ENCODE data around the gene CAMK1G.
A peak's percentile ranks its signal among the peaks of the same experiment; 100 is the strongest.

CAMK1G gene

DNA sequence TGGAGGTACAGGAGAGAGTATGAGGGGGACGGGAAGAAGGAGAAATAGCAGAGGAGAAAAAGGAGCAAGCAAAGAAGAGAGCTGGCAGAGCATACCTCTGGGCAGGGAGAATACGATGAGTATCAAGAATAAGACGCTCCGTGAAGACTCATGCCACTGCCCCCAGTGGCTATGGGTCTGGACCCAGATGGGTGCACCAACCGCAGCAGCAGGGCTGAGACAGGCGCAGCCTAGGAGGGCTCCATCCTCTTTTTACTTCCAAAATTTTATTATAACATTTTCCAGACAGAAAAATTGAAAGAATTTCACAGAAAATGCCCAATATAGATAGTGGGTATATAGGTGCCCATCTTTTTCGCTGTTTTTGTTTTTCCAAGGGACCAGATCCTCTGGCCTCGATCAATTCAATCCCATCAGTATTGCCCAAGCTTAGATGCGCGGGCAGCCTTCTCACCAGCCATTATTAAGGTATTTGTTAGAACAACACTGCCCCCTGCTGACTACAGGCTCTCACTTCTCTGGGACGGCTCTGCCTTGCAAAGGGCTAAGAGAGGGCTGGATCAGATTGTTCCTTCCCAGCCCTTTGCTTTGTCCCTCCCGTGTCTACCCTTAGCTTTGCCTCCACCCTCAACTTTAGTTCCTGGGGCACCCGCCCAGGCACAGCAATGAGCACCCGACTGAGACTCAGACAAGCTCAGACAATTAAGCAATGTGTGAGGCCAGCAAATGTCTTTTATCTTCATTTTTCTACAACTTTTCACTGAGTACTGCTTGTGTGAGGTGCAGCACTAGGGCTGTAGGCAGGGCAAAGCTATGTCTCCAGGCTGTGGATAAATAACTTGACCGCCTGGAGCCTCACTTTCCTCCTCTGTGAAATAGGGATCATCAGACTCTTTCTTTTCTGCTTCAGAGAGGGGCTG, 17.5 kb upstream of the CAMK1G start:
- DNase-seq (ENCODE audit: low spot score): peak; percentile 79

DNA sequence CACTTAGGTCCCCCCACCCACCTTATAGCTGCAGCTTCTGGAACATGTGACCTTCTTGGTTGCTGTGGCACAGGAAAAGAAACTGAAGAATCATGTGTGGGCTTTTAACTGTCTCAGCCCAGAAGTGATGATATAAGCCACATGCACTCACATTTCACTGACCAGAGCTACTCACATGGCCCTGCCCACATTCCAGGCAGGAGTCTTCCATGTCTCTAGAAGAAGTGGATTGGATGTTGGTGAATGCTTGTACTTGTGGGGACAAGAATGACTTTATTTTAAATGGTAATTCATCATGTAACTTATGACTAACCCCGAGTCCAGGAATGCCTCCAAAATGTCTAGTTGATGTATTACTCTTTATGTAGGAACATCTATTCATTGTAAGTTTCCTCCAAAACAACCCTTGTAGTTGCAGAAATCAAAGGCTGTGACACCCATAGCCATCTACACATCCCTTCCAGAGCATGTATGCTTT, 15.8 kb upstream of the CAMK1G start:
- no peak for DNase-seq (ENCODE audit: low spot score)

DNA sequence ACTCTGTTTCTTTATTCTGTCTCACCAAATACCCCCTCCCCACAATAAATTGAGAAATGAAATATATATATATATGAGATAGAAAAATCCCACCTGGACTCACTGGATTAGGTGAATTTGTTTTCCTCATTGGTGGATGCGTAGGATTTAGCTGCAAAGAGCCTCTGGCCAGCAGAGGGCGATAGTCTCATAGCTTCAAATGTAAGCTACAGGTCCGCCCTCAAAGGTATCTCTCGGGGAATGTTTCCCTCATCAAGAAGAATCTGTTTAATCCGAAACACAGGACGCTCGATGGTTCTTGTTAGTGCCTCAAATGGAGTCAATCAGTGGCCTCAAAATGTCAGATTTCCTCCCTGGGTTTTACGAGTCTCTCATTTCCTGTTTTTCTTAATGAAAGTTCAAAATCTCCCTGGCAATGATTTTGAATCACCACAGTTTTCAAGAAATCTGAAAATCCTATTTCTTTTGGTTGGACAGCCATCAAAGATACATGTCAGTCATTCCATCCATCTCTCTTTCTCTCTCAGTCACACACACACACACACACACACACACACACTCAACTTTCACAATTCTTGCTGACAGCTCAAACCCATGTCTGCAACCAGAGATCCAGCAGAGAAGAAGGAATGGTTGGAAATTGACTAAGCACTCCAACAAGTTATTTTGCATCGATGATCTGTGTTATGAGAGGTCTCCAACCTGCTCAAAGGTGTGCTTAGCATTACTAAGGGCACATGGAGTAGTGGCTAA, 13.9 kb upstream of the CAMK1G start:
- DNase-seq (ENCODE audit: low spot score): peak; percentile 85

DNA sequence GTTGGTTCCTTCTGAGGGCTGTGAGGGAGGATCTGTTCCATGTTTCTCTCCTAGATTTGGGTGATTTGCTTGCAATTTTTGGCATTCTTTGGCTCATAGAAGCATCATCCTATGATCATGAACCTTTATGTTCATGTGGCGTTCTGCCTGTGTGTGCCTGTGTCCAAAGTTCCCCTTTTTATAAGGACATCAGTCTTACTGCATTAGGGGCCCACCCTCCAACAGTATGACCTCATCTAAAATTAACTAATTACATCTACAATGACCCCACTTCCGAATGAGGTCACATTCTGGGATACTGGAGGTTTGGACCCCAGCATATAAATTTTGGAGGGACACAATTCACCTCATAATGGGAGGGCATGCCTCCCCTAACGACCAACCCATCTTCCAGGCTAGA, 12.8 kb upstream of the CAMK1G start:
- DNase-seq (ENCODE audit: low spot score): no peak

DNA sequence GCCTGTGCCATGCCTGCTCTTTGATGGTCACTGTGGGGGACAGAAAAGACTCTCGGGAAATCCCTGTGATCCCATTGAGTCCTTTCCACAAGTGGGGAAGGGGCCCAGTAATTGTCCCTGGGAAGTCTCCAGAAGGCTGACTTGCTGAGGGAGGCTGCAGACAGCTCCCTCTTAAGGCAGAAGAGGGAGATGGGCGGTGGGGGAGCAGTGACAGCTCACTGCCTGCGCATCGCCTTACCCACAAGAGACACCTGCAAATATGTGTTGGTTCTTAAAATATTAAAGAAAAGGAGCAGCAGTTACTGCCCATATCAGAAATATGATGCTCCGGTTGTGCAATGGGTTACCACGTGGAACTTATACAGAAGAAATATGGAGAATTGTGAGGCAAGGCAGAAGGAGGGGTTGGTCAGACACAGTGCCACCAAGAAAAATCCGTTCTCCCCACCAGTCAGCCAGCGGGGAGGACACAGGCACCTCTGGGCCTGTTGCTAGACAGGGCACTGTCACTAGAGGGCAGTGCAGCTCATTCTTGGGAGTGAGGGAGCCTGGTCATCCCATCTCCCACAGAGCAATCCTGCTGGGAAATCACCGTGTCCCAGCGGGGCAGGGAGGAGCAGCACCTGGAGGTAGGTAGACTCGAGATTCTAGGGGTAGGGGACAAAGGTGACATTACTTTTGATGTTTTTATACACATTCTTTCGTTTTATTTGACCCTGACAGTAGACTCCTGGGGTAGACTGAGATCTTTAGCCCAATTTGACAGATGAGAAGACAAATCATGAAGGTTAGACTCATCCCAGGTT, 6.9 kb upstream of the CAMK1G start:
- peak; percentile 87 for DNase-seq (ENCODE audit: low spot score)

DNA sequence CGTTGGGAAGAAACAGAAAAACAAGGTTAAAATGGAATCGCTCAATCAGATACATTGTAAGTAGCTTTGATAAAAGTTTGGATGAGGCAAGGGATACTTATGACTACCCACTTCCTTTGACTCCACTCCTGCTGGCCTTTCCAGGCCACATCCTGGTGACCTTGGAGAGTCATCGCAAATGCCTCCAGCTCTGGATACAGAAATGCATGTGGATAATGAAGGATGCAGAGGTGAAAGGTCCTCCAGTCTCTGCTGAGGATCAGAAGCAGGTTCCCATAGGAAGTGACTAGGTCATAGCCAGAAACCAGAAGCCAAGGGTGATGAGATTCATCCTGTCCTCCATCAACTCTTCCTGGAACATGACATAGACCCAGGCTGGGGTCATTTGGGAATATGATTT, 6.2 kb upstream of the CAMK1G start:
- DNase-seq (ENCODE audit: low spot score): no peak

DNA sequence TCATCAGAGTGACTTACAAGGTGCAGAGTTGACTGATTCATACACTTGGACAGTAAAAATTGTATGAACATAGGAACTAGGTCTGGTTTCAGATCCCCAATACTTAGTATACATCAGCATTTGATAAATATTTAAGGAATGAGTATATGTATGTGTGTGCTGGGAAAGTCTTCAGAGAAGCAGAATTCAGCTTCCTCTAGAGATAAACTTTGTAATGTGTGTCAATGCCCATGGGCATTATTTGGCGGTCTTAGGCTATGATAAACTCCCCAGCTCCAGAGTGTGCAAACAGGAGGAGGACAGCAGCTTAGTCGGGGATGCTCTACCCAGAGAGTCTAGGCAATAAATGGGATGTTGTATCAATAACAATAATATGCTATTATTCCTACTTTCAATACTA, 2.9 kb upstream of the CAMK1G start:
- DNase-seq (ENCODE audit: low spot score): no peak

DNA sequence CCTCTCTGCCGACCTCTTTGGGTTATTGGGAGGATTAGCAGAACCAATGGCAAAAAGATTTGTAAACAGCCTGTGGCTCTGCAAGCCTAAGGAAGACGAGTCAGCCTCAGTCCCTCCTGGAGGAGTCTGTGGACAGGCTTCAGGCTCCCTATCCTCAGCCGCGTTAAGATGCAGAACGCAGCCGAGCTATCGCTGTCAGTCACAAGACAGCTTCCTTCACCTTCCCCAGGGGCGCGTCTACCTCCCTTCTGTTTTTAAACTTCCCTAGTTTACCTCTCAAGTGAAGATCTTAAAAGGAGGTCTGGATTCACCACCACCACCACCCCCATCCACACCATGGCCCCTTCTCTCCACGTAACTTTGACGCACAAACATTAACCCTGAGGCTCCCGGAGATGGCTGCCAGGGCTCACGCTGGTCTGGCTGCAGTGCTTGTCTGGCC, 738 bp downstream of the CAMK1G start:
- no peak for DNase-seq (ENCODE audit: low spot score)

DNA sequence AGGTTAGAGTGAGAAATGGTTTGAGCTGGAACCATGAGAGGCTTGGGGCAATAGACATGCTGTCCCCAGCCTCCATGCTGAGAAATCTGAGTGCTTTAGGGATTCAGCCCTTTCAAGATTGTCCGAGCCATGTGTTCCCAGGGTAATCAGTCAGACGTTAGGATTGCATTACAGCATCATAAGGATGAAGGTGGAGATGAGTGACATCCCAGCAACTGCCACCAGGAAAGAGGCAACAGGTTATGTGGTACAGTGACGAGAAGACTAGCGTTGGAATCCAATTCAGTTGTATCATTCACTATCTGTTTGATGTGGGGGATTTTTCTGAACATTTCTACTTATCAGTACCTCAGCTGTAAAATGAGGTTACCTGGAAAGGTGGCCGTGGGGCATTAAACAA, 1.7 kb downstream of the CAMK1G start:
- DNase-seq (ENCODE audit: low spot score): no peak

DNA sequence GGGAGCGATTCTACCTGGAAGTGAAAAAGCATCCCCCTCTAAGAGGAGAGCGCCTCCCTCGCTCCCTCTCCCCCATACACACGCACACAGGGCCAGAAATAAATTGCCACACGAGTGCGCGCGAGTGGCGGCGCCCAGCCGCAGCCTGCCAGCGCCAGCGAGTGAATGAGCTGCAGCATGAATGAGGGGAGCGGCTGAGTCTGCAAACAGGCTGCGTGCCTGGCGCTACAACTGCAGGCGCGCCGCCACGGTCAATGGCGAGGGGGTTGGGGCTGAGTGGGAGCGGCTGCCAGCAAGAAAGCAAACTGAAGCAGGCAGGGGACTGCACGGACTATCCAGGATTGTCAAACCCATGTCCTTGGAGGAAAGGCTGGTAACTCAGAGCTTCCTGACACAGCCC, 2.2 kb downstream of the CAMK1G start:
- DNase-seq (ENCODE audit: low spot score): peak; percentile 66

DNA sequence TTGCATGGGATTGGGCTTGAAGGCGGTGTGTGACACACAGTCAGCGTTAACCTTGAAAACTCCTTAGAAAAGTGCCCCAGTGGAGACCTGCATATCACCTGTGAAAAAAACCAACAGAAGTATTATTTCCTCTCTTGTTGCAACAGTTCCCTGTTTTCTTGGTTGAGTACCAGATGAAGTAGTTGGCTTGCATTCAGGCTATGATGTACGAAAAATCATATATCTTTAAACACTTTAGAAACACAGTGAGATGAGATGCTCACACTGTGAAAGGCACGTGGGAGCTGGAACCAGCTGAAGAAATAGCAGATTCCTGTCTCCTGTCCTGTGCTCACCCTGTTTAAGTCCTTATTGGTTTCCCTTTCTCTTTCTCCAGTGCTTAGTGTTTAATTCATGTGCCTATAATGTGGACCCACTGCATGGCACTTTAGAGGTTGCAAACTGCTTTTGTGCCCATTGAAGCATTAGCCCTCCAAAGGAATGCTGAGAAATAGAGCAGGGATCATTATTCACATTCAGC, 2.8 kb downstream of the CAMK1G start:
- DNase-seq (ENCODE audit: low spot score): no peak

DNA sequence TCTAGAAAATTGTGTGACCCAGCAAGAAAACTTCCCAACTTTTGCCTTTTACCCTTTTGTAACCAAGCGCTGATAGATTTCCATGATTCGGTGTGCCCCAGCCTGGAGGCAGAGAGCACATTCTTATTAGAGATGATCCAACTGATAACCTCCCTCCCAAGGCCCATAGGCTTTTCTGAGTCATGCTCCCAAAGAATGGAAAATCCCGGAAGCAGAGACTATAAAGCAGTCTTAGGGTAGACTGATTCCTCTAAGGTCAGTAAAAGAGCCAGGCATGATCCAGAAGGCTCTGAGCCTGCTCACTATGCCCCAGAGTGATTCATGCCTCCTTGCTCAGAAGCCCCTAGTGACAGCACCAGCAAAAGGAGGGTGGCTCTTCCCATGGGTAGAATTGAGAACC, 4.3 kb downstream of the CAMK1G start:
- DNase-seq (ENCODE audit: low spot score): no peak

DNA sequence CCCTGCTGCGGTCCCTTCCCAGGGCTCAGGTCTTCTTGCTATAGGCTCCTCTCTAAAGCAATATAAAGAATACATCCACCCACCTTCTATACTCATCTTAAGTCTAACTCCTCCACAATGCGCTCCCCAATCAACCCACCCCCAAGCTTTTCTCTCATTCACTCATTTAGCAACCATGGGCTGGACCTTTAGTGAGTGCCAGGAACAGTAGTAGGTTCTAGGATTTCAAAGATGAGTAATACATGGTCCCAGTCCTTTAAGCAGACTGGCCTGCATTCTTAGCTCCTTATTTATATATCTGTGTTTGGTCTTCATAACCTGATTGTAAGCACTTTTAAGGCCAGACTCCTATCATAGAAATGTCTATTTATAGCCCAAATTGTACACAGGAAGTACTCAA, 5.9 kb downstream of the CAMK1G start:
- no peak for DNase-seq (ENCODE audit: low spot score)

DNA sequence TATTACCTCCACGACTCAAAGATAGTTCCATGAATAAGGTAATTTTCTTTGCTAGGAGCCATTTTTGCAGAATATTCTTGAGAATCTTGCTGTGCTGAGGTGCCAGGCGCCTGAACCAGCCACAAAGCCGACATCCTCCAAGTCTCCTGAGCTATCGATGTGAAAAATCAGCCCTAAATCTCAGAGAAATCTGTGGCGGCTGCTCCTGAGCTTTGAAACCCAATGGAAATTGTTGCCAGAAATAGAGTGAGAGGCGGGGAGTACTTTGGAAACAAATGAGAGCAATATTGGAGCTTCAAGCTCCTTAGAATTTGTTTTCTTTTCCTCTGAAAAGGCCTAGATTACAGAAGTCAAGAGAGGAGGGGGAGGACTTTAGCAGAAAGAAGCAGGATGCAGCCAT, 6.3 kb downstream of the CAMK1G start:
- no peak for DNase-seq (ENCODE audit: low spot score)

DNA sequence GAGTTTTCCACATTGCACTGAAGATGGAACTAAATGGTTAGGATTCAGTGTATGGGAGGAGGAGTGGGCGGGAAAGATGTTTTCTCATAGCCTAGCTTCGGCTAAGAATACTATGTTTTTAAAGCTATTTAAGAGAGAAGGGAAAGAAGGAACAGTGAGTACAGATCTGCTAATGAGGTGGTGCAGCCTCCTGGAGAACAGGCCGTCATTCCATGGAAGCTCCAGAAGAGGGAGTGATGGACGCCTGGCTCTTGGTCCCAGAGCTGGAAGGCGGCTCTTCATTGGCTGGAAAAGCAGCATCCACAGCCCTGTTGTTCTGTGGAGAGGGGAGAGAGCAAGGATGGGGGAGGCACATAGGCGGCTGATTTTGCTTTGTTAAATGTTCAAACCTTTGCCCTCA, 6.9 kb downstream of the CAMK1G start:
- DNase-seq (ENCODE audit: low spot score): peak; percentile 59

DNA sequence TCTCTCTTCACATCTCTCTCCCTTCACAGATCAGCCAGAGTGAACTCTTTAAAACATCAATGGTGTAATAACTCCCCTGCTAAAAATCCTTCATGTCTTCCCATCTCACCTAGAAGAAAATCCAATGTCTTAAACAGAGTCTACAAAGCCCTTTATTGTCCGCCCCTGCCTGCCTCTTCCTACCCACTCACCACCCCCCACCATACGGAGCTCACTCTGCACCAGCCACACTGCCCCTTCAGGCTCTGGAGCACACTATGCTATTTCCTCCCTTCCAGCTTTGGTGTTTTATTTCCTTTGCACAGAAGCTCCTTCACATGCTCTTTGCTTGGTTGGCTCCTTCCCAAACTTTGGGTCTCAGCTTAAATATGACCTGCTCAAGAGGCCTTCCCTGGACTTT, 10.2 kb downstream of the CAMK1G start:
- no peak for DNase-seq (ENCODE audit: low spot score)

DNA sequence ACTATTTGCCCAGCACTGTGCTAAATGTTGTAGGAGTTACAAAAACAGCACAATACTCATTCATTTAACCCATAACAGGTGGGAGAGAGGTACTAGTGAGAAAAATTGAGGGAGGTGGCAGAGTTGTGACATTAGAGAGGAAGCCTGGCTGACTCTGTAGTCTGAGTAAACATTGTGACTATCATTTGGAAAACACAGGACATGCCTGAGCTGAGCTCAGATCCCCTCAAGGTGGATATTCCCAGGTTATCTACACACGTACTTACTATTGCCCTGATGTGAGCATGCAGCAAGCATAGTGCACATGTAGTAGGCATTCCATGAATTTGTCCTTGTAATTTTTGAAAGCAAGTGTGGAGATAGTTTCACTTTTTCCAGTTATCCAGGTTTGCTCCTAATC, 10.9 kb downstream of the CAMK1G start:
- DNase-seq (ENCODE audit: low spot score): no peak

DNA sequence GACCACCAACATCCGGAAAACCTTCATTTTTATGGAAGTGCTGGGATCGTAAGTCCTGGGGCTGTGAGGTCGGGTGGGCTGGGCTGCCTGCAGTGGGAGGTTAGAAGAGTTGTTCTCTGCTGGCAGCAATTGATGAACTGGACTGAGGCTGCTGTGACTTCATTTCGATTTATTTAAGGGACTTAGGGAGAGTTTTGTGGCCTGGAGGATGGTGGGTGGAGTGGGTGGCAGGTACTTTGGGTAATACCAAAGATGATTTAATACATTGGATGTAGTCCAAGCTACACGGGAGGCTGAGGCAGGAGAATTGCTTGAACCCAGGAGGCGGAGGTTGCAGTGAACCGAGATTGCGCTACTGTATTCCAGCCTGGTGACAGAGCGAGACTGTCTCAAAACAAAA, 11.5 kb downstream of the CAMK1G start:
- DNase-seq (ENCODE audit: low spot score): no peak

DNA sequence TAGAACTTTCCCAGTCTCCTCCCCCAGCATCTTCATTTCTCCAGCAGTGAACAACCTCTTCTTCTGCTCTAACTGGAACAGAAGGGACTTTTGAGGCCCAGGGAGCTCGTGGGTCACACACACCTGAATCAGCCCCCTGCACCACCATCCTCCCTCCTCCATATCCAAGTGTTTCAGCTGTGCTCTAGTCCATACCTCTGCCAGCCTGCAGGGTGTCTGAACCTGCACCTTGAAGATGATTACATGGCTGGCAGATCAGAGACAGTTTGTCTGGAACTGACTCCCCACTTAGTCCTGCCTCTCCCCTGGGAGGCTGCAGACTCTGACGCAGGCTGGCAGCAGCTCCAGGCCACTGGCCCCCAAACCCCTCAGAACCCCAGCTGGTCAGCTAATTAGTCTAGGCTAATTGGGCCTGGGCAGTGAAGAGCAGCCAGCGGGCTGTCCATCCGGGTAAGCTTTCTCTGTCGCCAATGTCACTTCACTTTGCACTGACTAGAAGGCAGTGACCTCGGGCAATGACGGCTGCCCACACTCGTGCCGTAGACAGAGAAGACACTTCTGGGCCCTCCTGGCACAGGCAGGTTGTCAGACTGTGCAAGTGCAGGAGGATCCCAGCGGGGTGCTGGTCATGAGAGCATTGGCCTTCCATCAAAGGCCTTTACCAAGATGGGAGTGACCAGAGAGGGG, 12.2 kb downstream of the CAMK1G start:
- no peak for DNase-seq (ENCODE audit: low spot score)

DNA sequence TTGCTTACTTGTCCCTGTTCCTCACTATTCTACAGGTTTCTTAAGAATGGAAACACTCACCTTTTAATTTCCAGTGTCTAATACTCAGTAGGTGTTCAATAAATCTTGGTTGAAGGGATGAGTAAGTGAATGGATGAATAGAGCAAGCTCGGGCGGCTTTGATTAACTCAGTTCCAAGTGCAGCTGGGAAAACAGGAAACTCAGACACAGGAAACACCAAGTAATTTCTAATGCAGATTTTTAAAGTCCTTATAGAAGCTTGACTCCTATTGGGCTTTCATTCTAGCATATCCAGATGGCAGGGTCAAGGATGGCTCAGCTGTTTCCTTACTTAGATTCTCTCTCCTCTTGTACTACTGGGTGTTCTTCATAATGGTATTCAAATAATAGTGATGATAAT, 14.0 kb downstream of the CAMK1G start:
- no peak for DNase-seq (ENCODE audit: low spot score)

DNA sequence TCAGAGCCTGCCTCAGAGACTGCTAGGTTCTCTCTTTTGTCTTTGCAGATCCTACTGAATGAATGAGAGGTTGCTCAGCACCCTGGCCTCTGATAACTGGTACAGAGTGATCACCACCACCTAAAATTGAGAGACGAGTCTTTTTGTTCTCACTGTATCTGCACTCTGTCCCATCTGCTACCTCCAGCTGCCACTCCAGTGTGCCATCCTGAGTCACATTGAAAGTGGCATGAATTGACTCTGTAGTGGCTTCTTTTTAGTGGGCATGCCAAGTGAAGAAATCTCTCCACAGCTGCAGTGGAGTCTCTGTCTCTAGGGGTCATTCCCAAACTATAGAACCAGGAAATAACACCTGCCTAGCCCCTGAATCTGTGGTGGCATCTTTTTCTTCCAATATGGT, 14.7 kb downstream of the CAMK1G start:
- no peak for DNase-seq (ENCODE audit: low spot score)

DNA sequence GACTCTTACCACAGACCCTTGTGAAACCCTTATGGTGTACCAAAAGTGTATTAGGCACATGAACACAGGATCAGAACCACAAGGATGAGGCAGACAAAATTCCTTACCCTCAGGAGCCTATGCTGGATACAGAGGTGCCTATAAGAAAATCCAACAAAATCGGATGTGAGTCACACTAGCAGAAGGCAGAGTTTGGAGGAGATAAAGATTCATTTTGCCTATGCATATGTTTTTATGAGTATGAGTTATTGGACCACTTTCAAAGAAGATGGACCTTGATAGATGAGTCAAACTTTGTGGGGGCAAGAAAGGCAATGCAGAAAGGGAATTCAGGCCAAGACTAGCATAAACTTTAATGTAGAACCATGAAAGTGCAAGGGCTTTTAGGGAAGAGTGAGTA, 17.0 kb downstream of the CAMK1G start:
- DNase-seq (ENCODE audit: low spot score): no peak

All from iPS-NIHi11 (cell line).